NCI-H526 (cell line): ENCODE measurements around the gene FRY.
A peak's percentile ranks its signal among the peaks of the same experiment; 100 is the strongest.

Source experiments
- DNase-seq, 2 experiments: peaks; one replicate each; lab custom pipeline; 2025; lab: John Stamatoyannopoulos, UW

Gene FRY

GRCh38 chr13:32174366-32174765 is 142.8 kb downstream of the FRY start:
- no peak for DNase-seq

- DNase-seq: no peak
Observed at GRCh38 chr13:32175307-32175706, 143.7 kb downstream of the FRY start.

GRCh38 chr13:32175943-32176342 is 144.4 kb downstream of the FRY start:
- DNase-seq: no peak

GRCh38 chr13:32176696-32177095 is 145.1 kb downstream of the FRY start:
- no peak for DNase-seq

GRCh38 chr13:32178763-32179162 is 147.2 kb downstream of the FRY start:
- DNase-seq: no peak

GRCh38 chr13:32179708-32180107 is 148.1 kb downstream of the FRY start:
- DNase-seq: no peak

- DNase-seq: no peak
Observed at GRCh38 chr13:32187651-32188050, 156.1 kb downstream of the FRY start.

- DNase-seq: no peak
Observed at GRCh38 chr13:32191452-32191998, 160.0 kb downstream of the FRY start.

- no peak for DNase-seq
Observed at GRCh38 chr13:32195713-32196112, 164.1 kb downstream of the FRY start.

- no peak for DNase-seq
Observed at GRCh38 chr13:32199168-32199567, 167.6 kb downstream of the FRY start.

- no peak for DNase-seq
Observed at GRCh38 chr13:32200741-32201140, 169.2 kb downstream of the FRY start.

- DNase-seq: no peak
Observed at GRCh38 chr13:32201809-32202208, 170.2 kb downstream of the FRY start.

GRCh38 chr13:32202268-32202667 is 170.7 kb downstream of the FRY start:
- no peak for DNase-seq

- DNase-seq: no peak
Observed at GRCh38 chr13:32203221-32203620, 171.6 kb downstream of the FRY start.

- no peak for DNase-seq
Observed at GRCh38 chr13:32203736-32204135, 172.2 kb downstream of the FRY start.

- peak; percentile 71 to 75 for DNase-seq
Observed at GRCh38 chr13:32205431-32206096, 174.0 kb downstream of the FRY start.

- peak; percentile 42 to 68 for DNase-seq
Observed at GRCh38 chr13:32206097-32206740, 174.6 kb downstream of the FRY start.

GRCh38 chr13:32208860-32209259 is 177.3 kb downstream of the FRY start:
- no peak for DNase-seq

- no peak for DNase-seq
Observed at GRCh38 chr13:32209652-32210051, 178.1 kb downstream of the FRY start.

GRCh38 chr13:32210101-32210500 is 178.5 kb downstream of the FRY start:
- DNase-seq: no peak

- no peak for DNase-seq
Observed at GRCh38 chr13:32211813-32212212, 180.2 kb downstream of the FRY start.

- no peak for DNase-seq
Observed at GRCh38 chr13:32212421-32212820, 180.8 kb downstream of the FRY start.

GRCh38 chr13:32213626-32214025 is 182.1 kb downstream of the FRY start:
- no peak for DNase-seq

GRCh38 chr13:32214071-32214470 is 182.5 kb downstream of the FRY start:
- no peak for DNase-seq
